Measurements from ENCODE around the gene RPS6KA2.
A peak's percentile ranks its signal among the peaks of the same experiment; 100 is the strongest.
"Not testable (repeated sequence)": the region's sequence is repeated elsewhere in the genome, so short reads cannot be mapped to it uniquely, and the experiment has no call there.

The RPS6KA2 gene

DNA sequence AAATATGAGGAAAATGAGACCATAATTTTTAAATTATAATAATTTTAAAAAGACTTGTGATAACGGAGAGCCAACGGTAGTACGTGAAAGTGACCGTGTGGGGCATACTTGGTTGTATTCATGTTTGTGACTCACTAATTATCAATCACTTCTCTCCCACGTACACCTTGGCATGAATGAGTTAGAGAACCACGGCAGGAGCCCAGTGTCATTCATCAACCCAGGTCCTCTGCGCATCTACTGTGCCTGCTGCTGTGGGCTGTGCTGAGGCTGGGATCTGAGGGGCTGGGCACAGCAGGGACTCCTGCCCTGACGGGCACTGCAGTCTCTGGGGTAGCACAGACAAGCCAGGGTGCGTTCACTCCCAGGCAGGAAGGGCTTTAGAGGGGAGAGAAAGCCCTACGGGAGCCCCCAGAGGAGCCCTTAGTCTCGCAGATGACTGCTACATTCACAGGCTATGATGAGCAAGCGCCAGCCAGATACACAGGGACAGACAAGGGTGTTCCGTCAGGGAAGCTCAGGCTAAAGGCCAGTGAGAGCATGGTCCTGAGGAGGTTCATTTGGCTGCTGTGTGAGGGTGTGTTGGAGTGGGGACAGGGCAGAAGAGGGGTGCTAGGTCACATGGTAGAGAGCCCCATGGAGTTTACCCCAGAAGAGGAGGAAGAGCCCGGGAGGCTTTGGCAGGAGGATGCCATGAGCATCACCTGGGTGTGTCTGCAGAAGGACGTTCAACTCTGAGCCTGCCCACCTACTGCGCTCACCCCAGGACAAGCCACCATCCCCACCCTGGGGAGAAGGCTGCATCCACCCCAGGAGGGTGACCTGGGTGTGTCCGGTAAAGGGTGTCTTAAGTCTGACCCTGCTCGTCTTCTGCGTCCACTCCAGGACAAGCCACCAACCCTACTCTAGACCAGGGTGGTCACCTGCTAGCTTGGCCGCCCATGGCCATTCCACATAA, 8.2 kb upstream of the RPS6KA2 start:
- TF ChIP-seq, protein P1, sequence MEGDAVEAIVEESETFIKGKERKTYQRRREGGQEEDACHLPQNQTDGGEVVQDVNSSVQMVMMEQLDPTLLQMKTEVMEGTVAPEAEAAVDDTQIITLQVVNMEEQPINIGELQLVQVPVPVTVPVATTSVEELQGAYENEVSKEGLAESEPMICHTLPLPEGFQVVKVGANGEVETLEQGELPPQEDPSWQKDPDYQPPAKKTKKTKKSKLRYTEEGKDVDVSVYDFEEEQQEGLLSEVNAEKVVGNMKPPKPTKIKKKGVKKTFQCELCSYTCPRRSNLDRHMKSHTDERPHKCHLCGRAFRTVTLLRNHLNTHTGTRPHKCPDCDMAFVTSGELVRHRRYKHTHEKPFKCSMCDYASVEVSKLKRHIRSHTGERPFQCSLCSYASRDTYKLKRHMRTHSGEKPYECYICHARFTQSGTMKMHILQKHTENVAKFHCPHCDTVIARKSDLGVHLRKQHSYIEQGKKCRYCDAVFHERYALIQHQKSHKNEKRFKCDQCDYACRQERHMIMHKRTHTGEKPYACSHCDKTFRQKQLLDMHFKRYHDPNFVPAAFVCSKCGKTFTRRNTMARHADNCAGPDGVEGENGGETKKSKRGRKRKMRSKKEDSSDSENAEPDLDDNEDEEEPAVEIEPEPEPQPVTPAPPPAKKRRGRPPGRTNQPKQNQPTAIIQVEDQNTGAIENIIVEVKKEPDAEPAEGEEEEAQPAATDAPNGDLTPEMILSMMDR (conservative IDR thresholded peaks at IDR 0.05): no peak
- TF ChIP-seq ZFX (IDR thresholded peaks at IDR 0.05): no peak
- no peak overlapping the region for H3K27ac ChIP-seq

DNA sequence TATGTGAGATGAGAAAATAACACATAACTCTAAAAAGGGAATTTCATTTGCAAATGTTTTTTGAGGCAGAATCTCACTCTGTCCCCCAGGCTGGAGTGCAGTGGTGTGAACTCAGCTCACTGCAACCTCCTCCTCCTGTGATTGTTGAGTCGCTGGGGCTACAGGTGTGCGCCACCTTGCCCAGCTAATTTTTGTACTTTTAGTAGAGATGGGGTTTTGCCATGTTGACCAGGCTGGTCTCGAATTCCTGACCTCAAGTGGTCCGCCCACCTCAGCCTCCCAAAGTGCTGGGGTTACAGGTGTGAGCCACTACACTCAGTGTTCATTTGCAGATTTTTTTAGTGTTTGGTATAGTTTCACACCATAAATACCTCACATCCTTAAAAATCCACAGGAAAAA, 7.5 kb upstream of the RPS6KA2 start:
- not testable (repeated sequence) for H3K27ac ChIP-seq

- TF ChIP-seq, protein P1 (conservative IDR thresholded peaks at IDR 0.05): no peak
- H3K27ac ChIP-seq: no peak overlapping the region
These were observed 6.9 kb upstream of the RPS6KA2 start for GRCh38 chr6:166633732-166634535.

DNA sequence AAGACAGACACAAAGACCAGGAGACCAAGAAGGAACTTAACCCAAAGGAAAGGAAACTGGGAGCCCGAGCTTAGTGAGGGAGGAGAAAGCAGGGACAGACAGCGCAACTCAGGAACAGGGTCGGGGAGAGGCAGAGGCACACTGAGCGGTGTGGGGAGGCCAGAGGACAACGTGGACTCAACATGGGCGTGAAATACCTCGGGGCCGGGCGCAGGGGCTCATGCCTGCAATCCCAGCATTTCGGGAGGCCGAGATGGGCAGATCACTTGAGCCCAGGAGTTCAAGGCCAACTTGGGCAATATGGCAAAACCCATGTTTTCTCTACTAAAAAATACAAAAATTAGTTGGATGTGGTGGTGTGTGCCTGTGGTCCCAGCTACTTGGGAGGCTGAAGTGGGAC, 5.7 kb upstream of the RPS6KA2 start:
- TF ChIP-seq, protein P1 (conservative IDR thresholded peaks at IDR 0.05): no peak
- TF ChIP-seq ZFX (IDR thresholded peaks at IDR 0.05): no peak
- H3K27ac ChIP-seq: no peak overlapping the region

GRCh38 chr6:166630462-166630861, 3.4 kb upstream of the RPS6KA2 start:
- TF ChIP-seq, protein P1 (conservative IDR thresholded peaks at IDR 0.05): no peak
- TF ChIP-seq ZFX (IDR thresholded peaks at IDR 0.05): no peak
- H3K27ac ChIP-seq: no peak overlapping the region

DNA sequence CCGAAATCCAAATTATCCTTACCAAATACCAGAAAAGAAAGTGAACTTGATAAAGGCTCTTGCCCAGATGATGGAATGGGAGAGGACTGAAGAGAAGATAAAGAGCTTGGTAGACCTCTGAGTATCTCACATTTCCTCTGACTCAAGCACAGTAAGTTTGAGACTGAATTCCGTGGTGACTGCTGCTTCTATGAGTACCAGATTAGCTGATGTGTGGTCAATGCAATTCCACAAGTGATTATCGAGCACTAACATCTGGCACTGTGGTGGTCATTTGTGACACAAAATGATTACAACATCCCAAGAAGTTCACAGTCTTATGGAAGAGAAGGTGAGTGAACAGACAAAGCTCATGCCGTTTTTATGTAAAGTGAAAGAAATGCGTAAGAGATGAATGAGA, 2.6 kb upstream of the RPS6KA2 start:
- no peak overlapping the region for H3K27ac ChIP-seq
- TF ChIP-seq, protein P1 (conservative IDR thresholded peaks at IDR 0.05): no peak
- no peak for TF ChIP-seq ZFX (IDR thresholded peaks at IDR 0.05)

DNA sequence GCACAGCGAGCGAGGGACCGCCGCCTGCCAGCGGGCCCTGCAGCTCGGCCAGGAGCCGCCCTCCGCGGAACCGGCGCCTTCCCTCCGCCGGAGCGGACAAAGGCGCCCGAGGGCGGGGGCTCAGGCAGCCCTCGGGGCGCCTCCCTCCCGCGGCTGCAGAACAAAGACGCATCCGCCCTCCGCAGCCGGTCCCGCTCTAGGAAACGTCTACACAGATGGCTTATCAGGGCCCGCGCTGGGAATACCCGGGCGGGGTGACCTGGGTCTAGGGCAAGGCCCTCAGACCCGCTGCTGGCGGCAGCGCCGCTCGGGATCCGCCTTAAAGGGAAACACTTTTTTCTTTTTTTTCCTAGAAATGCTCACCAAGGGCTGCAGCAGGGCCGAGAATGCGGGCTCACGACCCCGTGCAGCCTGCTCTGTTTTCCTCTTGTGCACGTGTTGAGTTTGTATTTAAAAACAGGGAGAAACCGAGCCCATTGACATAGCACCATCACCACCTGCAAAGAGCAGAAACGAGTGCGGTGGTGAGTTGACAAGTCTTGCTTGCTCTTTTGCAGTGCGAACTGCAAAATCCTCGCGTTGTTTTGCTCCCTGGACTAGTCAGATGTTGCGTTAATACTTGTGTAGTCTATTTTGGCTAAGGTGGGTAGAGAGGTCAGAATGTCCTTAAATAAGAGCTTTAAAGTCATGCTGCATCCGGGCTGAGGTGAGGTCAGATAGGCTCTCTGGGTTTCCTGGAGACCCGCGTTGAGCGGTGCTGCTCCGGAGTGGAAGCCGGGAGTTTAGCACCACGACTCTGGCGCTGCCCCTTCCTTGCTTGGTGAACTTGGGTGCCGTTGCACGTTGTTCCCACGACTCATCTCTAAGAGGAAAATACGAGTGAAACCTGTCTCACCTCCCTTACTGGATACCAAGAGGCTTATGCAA, 1.1 kb upstream of the RPS6KA2 start:
- TF ChIP-seq, protein P1 (conservative IDR thresholded peaks at IDR 0.05): no peak
- TF ChIP-seq ZFX (IDR thresholded peaks at IDR 0.05): peak; percentile 59
- peak overlapping the region; percentile 77 for H3K27ac ChIP-seq

All from C4-2B (cell line).